ENCODE measurements around the gene TTC36. TPM values are rescaled to one million over a fixed set of nuclear protein-coding genes. Genes with fewer than 3 reads are reported as not detected.

The TTC36 gene
- total and polyA plus RNA-seq, 2 of the 4 experiments (the other 2 are of a cell fraction), result not detected

DNA sequence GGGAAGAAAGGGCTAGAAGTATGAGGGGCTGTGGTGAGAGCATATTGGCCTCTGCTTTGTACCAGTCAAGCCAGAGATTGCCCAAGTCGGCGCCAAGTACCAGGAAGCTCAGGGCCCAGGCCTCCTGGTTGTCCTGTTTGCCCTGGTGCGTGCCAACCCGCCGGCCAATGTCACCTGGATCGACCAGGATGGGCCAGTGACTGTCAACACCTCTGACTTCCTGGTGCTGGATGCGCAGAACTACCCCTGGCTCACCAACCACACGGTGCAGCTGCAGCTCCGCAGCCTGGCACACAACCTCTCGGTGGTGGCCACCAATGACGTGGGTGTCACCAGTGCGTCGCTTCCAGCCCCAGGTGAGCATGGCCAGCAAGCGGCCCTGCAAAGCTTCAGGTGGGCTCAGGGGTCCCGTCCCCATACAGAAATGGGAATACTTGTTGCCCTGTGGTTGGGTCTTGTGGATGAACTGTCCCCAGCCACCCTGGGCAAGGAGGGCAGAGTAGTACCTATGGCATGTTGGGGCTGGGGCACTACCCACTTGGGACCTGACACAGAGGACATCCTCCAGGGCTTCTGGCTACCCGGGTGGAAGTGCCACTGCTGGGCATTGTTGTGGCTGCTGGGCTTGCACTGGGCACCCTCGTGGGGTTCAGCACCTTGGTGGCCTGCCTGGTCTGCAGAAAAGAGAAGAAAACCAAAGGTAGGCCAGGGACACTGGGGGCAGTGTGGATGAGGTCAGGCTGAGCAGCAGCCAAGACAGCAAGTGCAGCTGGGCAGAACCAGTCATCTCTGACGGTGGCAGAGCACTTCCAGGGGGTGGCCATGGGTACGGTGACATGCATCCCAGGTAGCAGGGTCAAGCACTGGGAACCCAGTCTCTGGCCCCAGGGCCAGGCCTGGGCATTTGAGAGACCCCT lies 5.8 kb downstream of the TTC36 start (continued):
- TF ChIP-seq CHD1 (IDR thresholded peaks at IDR 0.05; ENCODE audit: low read depth, low read length) (no peak), RFX5 (IDR thresholded peaks at IDR 0.05; ENCODE audit: low read depth, low read length) (no peak)

DNA sequence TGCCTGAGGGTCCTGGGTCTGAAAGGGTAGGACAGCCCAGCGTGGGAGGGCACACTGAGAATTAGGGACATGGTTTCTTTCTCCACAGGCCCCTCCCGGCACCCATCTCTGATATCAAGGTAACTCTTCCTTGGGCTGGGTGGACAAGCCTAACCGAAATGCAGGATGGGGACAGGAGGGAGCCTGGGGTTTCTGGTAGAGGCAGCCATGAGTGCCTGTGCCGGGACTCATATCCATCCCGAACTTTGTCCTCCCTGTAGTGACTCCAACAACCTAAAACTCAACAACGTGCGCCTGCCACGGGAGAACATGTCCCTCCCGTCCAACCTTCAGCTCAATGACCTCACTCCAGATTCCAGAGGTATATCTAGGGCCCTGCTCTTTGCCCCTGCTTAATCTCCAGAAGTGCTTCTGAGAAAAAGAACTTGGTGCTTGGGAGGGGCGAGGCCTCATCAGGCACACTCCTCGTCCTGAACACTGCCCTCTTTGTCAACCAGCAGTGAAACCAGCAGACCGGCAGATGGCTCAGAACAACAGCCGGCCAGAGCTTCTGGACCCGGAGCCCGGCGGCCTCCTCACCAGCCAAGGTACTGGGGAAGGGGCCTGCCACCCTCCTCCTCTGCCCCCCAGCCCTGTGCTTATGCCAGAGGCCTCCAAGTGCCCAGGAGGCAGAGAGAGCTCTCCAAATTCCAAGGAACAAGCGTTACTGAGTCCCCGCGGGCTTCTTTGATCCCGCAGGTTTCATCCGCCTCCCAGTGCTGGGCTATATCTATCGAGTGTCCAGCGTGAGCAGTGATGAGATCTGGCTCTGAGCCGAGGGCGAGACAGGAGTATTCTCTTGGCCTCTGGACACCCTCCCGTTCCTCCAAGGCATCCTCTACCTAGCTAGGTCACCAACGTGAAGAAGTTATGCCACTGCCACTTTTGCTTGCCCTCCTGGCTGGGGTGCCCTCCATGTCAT lies 6.8 kb downstream of the TTC36 start:
- BruUV-seq (replicated peaks), result no TSS peak
- Histone ChIP-seq H3K36me3 (ENCODE audit: control insufficient read depth, insufficient read depth, low read length) (peaks cover 3% of the 10 kb centered on the region; the same call in 1 of the 2 replicates), H3K27ac (ENCODE audit: insufficient read depth, low read length) (no peak overlapping the region), H3K4ac (ENCODE audit: low read depth, low read length) (no peak overlapping the region), H3K14ac (replicated peaks; ENCODE audit: low read depth, low read length) (no peak overlapping the region), H3K4me2 (ENCODE audit: low read depth, low read length) (no peak overlapping the region), H3K4me3 (ENCODE audit: insufficient read depth, low read depth, low read length) (no peak overlapping the region), H3K9ac (ENCODE audit: low read depth, low read length) (no peak overlapping the region), H3K9me3 (ENCODE audit: control insufficient read depth, insufficient read depth, low read length) (no peaks in the 10 kb centered on the region), H2AFZ (replicated peaks; ENCODE audit: low read length, poor library complexity) (no peak overlapping the region), H3K79me1 (ENCODE audit: low read depth in 1 of 2, low read length in 2 of 2) (peaks cover 0 to 19% of the 10 kb centered on the region in 2 experiments; a peak in 3 of 4 replicates), H3K4me1 (ENCODE audit: control insufficient read depth, insufficient read depth, low read length) (peaks cover 2% of the 10 kb centered on the region; the same call in 1 of the 2 replicates), H4K5ac (ENCODE audit: low read depth, low read length) (no peak overlapping the region), H2BK5ac (ENCODE audit: low read depth, low read length, poor library complexity, severe bottlenecking) (no peak overlapping the region), H3K23ac (ENCODE audit: low read depth, low read length) (no peak overlapping the region), H2BK20ac (ENCODE audit: low read depth, low read length) (no peak overlapping the region), H3K9me1 (ENCODE audit: insufficient read depth, low read length) (peaks cover 3% of the 10 kb centered on the region; the same call in 1 of the 2 replicates), H2AK9ac (replicated peaks; ENCODE audit: low read depth, low read length, poor library complexity) (no peak overlapping the region), H3K18ac (ENCODE audit: low read depth, low read length) (no peak overlapping the region), H4K8ac (ENCODE audit: low read depth in 2 of 2, low read length in 2 of 2) (no peak overlapping the region), H4K91ac (ENCODE audit: insufficient read depth, low read depth, low read length) (no peak overlapping the region), H2BK120ac (ENCODE audit: low read depth, low read length) (no peak overlapping the region), H3K56ac (ENCODE audit: extremely low read depth, insufficient read depth, low read length) (no peak overlapping the region), H3K27me3 (ENCODE audit: control insufficient read depth, insufficient read depth, low read length) (no peaks in the 10 kb centered on the region), H2AK5ac (ENCODE audit: low read depth, low read length) (no peak overlapping the region), H4K20me1 (ENCODE audit: insufficient read depth, low read length) (no peaks in the 10 kb centered on the region), H2BK15ac (ENCODE audit: low read depth, low read length) (no peak overlapping the region)
- intact Hi-C loops (cut with micrococcal nuclease), result no loop called here
- no peak for TF ChIP-seq FOS (IDR thresholded peaks at IDR 0.05; ENCODE audit: low read depth, low read length)
- in situ Hi-C loops (cut with MboI; ENCODE audit: low sequenced_read_pairs), result no loop called here
- ATAC-seq (ENCODE audit: low read depth), result no peak
- no peak for DNase-seq
- POLR2A ChIA-PET (ENCODE audit: unreplicated experiment), result no interaction called here
- WGBS, 2 experiments (ENCODE audit: extremely low coverage in 2 of 2, insufficient read length in 1 of 2), result 93% methylated on average over 9 of the region's 27 CpGs; no CpG with 5 or more reads in 1 of the 2 experiments
- dilution Hi-C loops (cut with HindIII; ENCODE audit: low sequenced_read_pairs, unreplicated experiment), result no loop called here
- CTCF ChIA-PET, result interaction anchor here (0.9 kb wide), 1 partner anchor 10 kb away, joined by 3 read pairs; no protein-coding TSS in a partner anchor

Data from IMR-90 (cell line).